ENCODE data around the gene PRKAB1.
A peak's percentile ranks its signal among the peaks of the same experiment; 100 is the strongest.
"Not testable (repeated sequence)": the region's sequence is repeated elsewhere in the genome, so short reads cannot be mapped to it uniquely, and the experiment has no call there.

Gene PRKAB1

DNA sequence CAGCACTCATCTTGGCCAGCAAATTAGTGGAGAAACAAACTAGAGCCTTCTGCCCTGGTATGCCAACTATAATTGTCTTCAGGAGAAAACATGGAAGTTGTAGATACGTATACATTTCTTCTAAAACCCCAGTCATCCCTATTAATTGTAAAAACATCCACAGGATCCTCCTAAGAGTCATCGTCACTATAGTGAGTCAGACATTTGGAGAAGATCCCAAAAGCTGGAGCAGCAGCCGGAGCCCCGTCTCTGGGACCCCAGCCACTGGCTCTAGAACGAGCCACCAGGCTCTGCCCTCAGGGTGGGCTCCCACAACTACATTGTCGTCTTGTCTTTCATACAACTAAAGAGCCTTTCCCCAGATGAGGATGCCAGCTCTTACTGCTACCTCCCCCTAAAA is 15.5 kb downstream of the PRKAB1 start:
- FAIRE-seq (no peak), DNase-seq (ENCODE audit: insufficient read length, low spot score) (no peak)

DNA sequence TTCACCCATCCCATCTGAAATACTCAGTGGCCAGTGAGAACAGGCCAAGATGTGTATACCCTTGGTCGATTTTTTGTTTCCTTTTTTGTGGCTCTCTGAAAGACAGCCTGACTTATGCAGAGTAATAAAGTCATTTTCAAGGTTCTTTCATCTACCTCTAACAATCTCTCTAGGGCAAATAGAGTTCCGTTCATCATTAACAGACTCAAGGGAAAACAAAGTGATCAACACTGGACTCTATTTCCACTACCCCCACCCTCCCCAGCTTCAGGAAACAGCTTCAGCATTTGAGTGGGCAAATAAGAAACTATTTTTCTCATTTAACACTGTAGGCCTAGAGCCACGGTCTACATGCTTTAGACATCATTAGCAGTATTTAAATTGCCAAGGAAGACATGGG is 15.9 kb downstream of the PRKAB1 start:
- FAIRE-seq (no peak), DNase-seq (ENCODE audit: insufficient read length, low spot score) (no peak)

- DNase-seq (ENCODE audit: insufficient read length, low spot score) (no peak), FAIRE-seq (no peak)
Measured at GRCh38 chr12:119684711-119685369, 16.9 kb downstream of the PRKAB1 start.

- FAIRE-seq (no peak), DNase-seq (ENCODE audit: insufficient read length, low spot score) (no peak)
Measured at GRCh38 chr12:119685375-119685774, 17.4 kb downstream of the PRKAB1 start.

- FAIRE-seq = no peak
Measured at GRCh38 chr12:119686355-119686754, 18.4 kb downstream of the PRKAB1 start.

GRCh38 chr12:119686776-119687175 is 18.8 kb downstream of the PRKAB1 start:
- FAIRE-seq = no peak

More at GRCh38 chr12:119686355-119686754, 18.4 kb downstream of the PRKAB1 start:
- DNase-seq (ENCODE audit: insufficient read length, low spot score) = no peak

DNA sequence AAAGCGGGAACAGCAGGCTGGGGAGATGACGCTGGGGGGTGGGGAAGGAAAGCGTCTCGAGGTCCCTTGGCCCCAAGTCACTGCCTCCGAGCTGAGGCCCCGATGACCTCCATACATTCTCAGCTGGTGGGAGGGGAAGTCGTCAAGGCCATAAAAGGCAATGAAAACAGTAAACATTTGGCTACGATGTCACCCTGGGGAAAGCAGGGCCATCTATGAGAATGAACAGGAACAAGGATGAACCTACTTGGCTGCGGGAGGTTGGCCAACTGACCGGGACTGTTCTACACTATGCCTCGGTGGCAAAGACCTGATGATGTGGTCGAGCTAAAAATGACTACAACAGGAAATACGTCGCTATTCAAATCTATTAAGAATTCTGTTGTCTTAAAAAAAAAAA is 19.5 kb downstream of the PRKAB1 start:
- no peak for DNase-seq (ENCODE audit: insufficient read length, low spot score)
- FAIRE-seq = no peak

More at GRCh38 chr12:119686776-119687175, 18.8 kb downstream of the PRKAB1 start:
- no peak for DNase-seq (ENCODE audit: insufficient read length, low spot score)

DNA sequence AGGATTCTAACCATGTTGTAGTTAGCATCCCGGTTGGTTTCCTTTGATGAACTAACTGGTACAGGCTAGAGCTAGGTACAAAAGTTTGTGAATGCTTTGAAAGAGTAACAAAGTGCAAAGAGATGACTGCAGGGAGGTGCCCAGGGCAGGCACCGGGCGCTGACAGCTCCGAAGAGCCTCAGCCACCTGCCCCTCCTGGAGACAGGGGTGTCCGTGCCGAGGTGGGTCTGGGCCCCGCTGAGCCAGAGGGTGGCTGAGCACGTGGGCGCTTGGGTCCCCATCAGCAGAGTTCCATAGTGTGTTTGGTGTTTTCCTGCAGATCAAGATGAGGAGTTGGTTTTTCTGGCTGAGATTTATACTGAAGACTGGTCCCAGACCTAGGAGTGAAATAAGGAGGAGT is 19.9 kb downstream of the PRKAB1 start:
- FAIRE-seq (no peak), DNase-seq (ENCODE audit: insufficient read length, low spot score) (no peak)

GRCh38 chr12:119689935-119690500 is 22.1 kb downstream of the PRKAB1 start:
- FAIRE-seq = no peak
- DNase-seq (ENCODE audit: insufficient read length, low spot score) = no peak

GRCh38 chr12:119691202-119691810 is 23.4 kb downstream of the PRKAB1 start:
- DNase-seq (ENCODE audit: insufficient read length, low spot score) = no peak
- FAIRE-seq = no peak

GRCh38 chr12:119692410-119692809 is 24.5 kb downstream of the PRKAB1 start:
- DNase-seq (ENCODE audit: insufficient read length, low spot score) = no peak
- no peak for FAIRE-seq

DNA sequence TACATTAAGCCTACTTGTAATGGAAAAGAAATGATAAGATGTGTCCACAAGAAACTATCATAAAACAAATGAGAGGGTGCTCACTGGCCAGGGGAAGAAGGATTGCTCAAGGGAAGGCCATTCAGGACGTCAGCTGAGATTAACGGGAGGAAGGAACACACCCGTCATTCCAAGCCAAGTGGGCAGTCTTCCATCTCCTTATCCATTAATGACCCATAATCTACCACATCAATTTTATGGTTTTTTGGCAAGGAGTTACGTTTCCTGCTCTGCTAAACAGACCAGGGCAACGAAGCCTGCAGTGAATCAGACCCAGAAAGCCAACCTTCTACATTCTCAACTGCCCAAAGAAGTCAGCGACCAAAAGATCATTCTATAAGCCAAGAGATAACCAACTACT is 25.1 kb downstream of the PRKAB1 start:
- peak; percentile 49 for DNase-seq (ENCODE audit: insufficient read length, low spot score)
- no peak for FAIRE-seq

- no peak for FAIRE-seq
- DNase-seq (ENCODE audit: insufficient read length, low spot score) = no peak
Measured at GRCh38 chr12:119693511-119693910, 25.6 kb downstream of the PRKAB1 start.

DNA sequence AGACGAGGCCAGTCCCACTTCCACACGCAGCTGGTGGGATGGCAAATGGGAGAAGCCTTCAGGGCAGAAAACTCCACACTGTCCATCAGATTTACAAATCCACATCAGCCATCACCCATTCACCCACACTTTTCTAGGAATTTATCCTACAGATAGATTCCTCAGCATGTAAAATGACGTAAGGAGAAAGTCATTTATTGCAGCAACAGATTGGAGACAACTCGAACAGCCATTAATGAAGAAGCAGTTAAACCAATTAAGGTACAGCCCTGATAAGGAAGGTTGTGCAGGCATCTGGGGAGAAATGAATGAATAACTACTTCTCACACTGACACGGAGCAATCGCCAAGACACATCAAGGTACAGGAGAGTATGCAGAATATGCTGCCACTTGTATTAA is 26.2 kb downstream of the PRKAB1 start:
- no peak for FAIRE-seq
- DNase-seq (ENCODE audit: insufficient read length, low spot score) = no peak

DNA sequence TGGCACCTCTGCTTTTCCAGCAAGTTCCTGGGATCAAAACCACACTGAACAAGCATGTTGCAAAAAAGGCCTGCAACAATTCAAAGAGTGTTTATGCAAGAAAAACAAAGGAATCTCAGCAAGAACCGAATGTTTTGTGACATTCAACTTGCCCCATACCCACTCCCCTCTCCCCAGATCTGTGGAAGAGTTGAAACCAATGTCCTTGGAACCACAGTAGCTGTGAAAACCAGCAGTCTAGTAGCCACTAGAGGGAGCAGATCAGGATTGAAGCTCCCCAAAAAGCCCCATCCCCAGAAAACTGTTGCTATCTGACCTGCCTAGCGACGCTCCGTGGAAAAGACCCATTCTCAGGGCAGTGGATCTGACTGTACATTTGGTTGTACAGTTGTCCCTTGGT is 27.1 kb downstream of the PRKAB1 start:
- DNase-seq (ENCODE audit: insufficient read length, low spot score) (peak; percentile 10), FAIRE-seq (no peak)

- no peak for DNase-seq (ENCODE audit: insufficient read length, low spot score)
- FAIRE-seq = no peak
Measured at GRCh38 chr12:119696943-119697342, 29.0 kb downstream of the PRKAB1 start.

GRCh38 chr12:119699199-119699760 is 31.3 kb downstream of the PRKAB1 start:
- FAIRE-seq (no peak), DNase-seq (ENCODE audit: insufficient read length, low spot score) (no peak)

GRCh38 chr12:119700078-119700477 is 32.1 kb downstream of the PRKAB1 start:
- FAIRE-seq = no peak
- no peak for DNase-seq (ENCODE audit: insufficient read length, low spot score)

- FAIRE-seq = no peak
Measured at GRCh38 chr12:119704065-119704747, 36.3 kb downstream of the PRKAB1 start.

GRCh38 chr12:119705182-119705581 is 37.2 kb downstream of the PRKAB1 start:
- FAIRE-seq (no peak), DNase-seq (ENCODE audit: insufficient read length, low spot score) (no peak)

More at GRCh38 chr12:119704065-119704747, 36.3 kb downstream of the PRKAB1 start:
- DNase-seq (ENCODE audit: insufficient read length, low spot score) = no peak

DNA sequence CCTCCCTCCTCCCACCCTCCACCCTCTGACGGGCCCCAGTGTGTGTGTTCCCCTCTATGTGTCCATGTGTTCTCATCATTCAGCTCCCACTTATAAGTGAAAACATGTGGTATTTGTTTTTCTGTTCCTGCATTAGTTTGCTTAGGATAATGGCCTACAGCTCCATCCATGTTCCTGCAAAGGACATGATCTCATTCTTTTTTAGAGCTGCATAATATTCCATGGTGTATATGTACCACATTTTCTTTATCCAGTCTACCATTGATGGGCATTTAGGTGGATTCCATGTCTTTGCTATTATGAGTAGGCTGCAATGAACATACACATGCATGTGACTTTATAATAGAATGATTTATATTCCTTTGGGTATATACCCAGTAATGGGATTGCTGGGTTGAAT is 38.5 kb downstream of the PRKAB1 start:
- DNase-seq (ENCODE audit: insufficient read length, low spot score); FAIRE-seq: not testable (repeated sequence)
